Cardiac fibroblast (primary cell): ENCODE results near the gene COG5.
A peak's percentile ranks its signal among the peaks of the same experiment; 100 is the strongest.

Experiments
- DNase-seq, 2 donors: peaks; one replicate each; pipeline versions ENCODE4 v3.0.0 to v3.0.0-alpha.2; 2010; ENCODE audit warnings: low read depth in 2 of 2
- H3K4me3 ChIP-seq, 2 donors: replicated peaks in 1 of 2; 1 replicate in 1 of 2; 2 replicates in 1 of 2; pipeline ENCODE4 v1.5.1; 2011; ENCODE audit warnings: low read depth in 2 of 2, low read length in 2 of 2, mild to moderate bottlenecking in 2 of 2, moderate library complexity in 1 of 2
- CTCF ChIP-seq: IDR thresholded peaks from one replicate; pipeline ENCODE4 v1.5.1; 2011; ENCODE audit warnings: low read depth, mild to moderate bottlenecking, low read length, inconsistent platforms

COG5 gene

GRCh38 chr7:107242267-107242666 is 321.5 kb downstream of the COG5 start:
- no peak for TF ChIP-seq CTCF
- no peak for DNase-seq
- H3K4me3 ChIP-seq = no peak overlapping the region

- DNase-seq = no peak
- no peak overlapping the region for H3K4me3 ChIP-seq
- no peak for TF ChIP-seq CTCF
These were observed 326.3 kb downstream of the COG5 start for GRCh38 chr7:107237451-107237850.

- no peak for DNase-seq
- no peak for TF ChIP-seq CTCF
- H3K4me3 ChIP-seq = no peak overlapping the region
These were observed 326.9 kb downstream of the COG5 start for GRCh38 chr7:107236862-107237261.

- no peak for DNase-seq
- no peak for TF ChIP-seq CTCF
- no peak overlapping the region for H3K4me3 ChIP-seq
These were observed 329.3 kb downstream of the COG5 start for GRCh38 chr7:107234436-107234835.

- H3K4me3 ChIP-seq = no peak overlapping the region
- DNase-seq = no peak
- no peak for TF ChIP-seq CTCF
These were observed 329.7 kb downstream of the COG5 start for GRCh38 chr7:107233981-107234380.

GRCh38 chr7:107233174-107233573 is 330.5 kb downstream of the COG5 start:
- no peak for TF ChIP-seq CTCF
- no peak for DNase-seq
- H3K4me3 ChIP-seq = no peak overlapping the region

- no peak for TF ChIP-seq CTCF
- DNase-seq = peak; percentile 23 to 27
- H3K4me3 ChIP-seq = no peak overlapping the region
These were observed 331.1 kb downstream of the COG5 start for GRCh38 chr7:107232568-107233090.
